Bronchial epithelial cell (primary cell): ENCODE results near the gene PC. TPM values are rescaled to one million over a fixed set of nuclear protein-coding genes. Genes with fewer than 3 reads are reported as not detected.

Experiments
- DNase-seq: peaks from one replicate; pipeline ENCODE4 v3.0.0-alpha.2; 2010; ENCODE audit warnings: low read depth
- FAIRE-seq: peaks from 2 replicates; lab custom pipeline; 2011; peaks lifted over from hg19 to GRCh38; lab: Jason Lieb, UNC
- H3K27me3 ChIP-seq: 2 replicates; pipeline ENCODE4 v1.5.1; 2011; ENCODE audit warnings: low read length; ENCODE audit not compliant: control insufficient read depth, insufficient read depth
- H3K36me3 ChIP-seq: 2 replicates; pipeline ENCODE4 v1.5.1; 2011; ENCODE audit warnings: low read length; ENCODE audit not compliant: control insufficient read depth, insufficient read depth
- H3K4me3 ChIP-seq: 2 replicates; pipeline ENCODE4 v1.5.1; 2011; ENCODE audit warnings: mild to moderate bottlenecking, low read depth, low read length, control low read depth
- CTCF ChIP-seq: IDR thresholded peaks from 2 replicates; pipeline ENCODE4 v1.5.1; 2011; ENCODE audit warnings: mild to moderate bottlenecking, moderate library complexity, low read length, control low read depth, inconsistent platforms; ENCODE audit not compliant: insufficient read depth, severe bottlenecking
- total RNA-seq: library from RNA; depleted of rRNA; stranded (reverse); fragments of >200 nt; gene quantifications from 2 replicates; pipeline ENCODE4 v1.2.1, GENCODE V29; 2014

The PC gene
- total RNA-seq, 1 donor from 2014 or later = 14.2 TPM

- DNase-seq (no peak), FAIRE-seq (no peak)
- no peak for TF ChIP-seq CTCF
- Histone ChIP-seq H3K36me3 (peaks cover 17% of the 10 kb centered on the region), H3K4me3 (no peak overlapping the region), H3K27me3 (no peaks in the 10 kb centered on the region)
Measured at GRCh38 chr11:66870131-66870530, 88.1 kb downstream of the PC start.

GRCh38 chr11:66869567-66869870 is 88.7 kb downstream of the PC start:
- DNase-seq (no peak), FAIRE-seq (no peak)
- TF ChIP-seq CTCF = no peak
- no peaks in the 10 kb centered on the region for H3K27me3 ChIP-seq
- peaks cover 17% of the 10 kb centered on the region for H3K36me3 ChIP-seq
- H3K4me3 ChIP-seq = no peak overlapping the region

GRCh38 chr11:66868726-66869566 is 89.2 kb downstream of the PC start:
- DNase-seq = peak; percentile 54

GRCh38 chr11:66868082-66868725 is 90.0 kb downstream of the PC start:
- DNase-seq (no peak), FAIRE-seq (no peak)
- Histone ChIP-seq H3K27me3 (no peaks in the 10 kb centered on the region), H3K36me3 (peaks cover 17% of the 10 kb centered on the region), H3K4me3 (no peak overlapping the region)
- no peak for TF ChIP-seq CTCF

More at GRCh38 chr11:66868726-66869566, 89.2 kb downstream of the PC start:
- Histone ChIP-seq H3K4me3 (no peak overlapping the region), H3K27me3 (no peaks in the 10 kb centered on the region), H3K36me3 (peaks cover 17% of the 10 kb centered on the region)
- no peak for FAIRE-seq
- peak; percentile 73 for TF ChIP-seq CTCF

- peaks cover 17% of the 10 kb centered on the region for H3K36me3 ChIP-seq
- no peaks in the 10 kb centered on the region for H3K27me3 ChIP-seq
- no peak for TF ChIP-seq CTCF
- DNase-seq (no peak), FAIRE-seq (no peak)
- no peak overlapping the region for H3K4me3 ChIP-seq
Measured at GRCh38 chr11:66867425-66868040, 90.7 kb downstream of the PC start.
